GM06990 (cell line): ENCODE results near the gene ZBTB18.

Source experiments
- DNase-seq: peaks from one replicate; pipeline ENCODE4 v3.0.0-alpha.2; 2011; ENCODE audit not compliant: insufficient read length; ENCODE audit errors: extremely low read depth
- H3K27me3 ChIP-seq: replicated peaks from 2 replicates; pipeline ENCODE4 v1.6.0; 2011; ENCODE audit warnings: low read length; ENCODE audit not compliant: control insufficient read depth, insufficient read depth
- H3K36me3 ChIP-seq: 2 replicates; pipeline ENCODE4 v1.5.1; 2011; ENCODE audit warnings: low read length; ENCODE audit not compliant: control insufficient read depth, insufficient read depth
- H3K4me3 ChIP-seq: replicated peaks from 2 replicates; pipeline ENCODE4 v1.5.1; 2011; ENCODE audit warnings: low read depth, mild to moderate bottlenecking, control low read depth, low read length
- TF ChIP-seq, protein P1 (sequence below): IDR thresholded peaks from 2 replicates; pipeline ENCODE4 v1.5.1; 2011; ENCODE audit warnings: low read length, control low read depth, mild to moderate bottlenecking, inconsistent platforms; ENCODE audit not compliant: insufficient read depth, poor library complexity, severe bottlenecking

Gene ZBTB18

DNA sequence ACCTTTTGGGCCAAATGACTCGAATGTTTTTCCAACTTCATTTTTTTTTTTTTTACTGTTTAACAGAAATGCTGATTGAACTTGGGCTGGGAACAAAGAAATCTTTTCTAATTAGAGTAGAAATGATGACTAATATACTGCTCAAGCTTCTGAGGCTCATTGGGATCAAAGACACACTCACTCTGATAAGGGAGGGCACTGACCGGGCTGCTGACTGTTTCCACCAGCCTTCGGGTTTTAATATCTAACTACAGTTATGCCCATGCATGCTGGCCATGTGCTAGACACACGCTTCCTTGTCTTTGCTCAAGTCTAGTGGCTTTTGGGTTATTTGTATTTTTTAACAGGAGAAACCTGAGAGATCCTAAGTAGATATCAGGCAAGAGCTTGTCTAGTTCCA is 16.8 kb downstream of the ZBTB18 start:
- no peaks in the 10 kb centered on the region for H3K36me3 ChIP-seq
- H3K27me3 ChIP-seq, result no peaks in the 10 kb centered on the region
- DNase-seq, result no peak
- H3K4me3 ChIP-seq, result no peak overlapping the region
- TF ChIP-seq, protein P1, sequence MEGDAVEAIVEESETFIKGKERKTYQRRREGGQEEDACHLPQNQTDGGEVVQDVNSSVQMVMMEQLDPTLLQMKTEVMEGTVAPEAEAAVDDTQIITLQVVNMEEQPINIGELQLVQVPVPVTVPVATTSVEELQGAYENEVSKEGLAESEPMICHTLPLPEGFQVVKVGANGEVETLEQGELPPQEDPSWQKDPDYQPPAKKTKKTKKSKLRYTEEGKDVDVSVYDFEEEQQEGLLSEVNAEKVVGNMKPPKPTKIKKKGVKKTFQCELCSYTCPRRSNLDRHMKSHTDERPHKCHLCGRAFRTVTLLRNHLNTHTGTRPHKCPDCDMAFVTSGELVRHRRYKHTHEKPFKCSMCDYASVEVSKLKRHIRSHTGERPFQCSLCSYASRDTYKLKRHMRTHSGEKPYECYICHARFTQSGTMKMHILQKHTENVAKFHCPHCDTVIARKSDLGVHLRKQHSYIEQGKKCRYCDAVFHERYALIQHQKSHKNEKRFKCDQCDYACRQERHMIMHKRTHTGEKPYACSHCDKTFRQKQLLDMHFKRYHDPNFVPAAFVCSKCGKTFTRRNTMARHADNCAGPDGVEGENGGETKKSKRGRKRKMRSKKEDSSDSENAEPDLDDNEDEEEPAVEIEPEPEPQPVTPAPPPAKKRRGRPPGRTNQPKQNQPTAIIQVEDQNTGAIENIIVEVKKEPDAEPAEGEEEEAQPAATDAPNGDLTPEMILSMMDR, result no peak

DNA sequence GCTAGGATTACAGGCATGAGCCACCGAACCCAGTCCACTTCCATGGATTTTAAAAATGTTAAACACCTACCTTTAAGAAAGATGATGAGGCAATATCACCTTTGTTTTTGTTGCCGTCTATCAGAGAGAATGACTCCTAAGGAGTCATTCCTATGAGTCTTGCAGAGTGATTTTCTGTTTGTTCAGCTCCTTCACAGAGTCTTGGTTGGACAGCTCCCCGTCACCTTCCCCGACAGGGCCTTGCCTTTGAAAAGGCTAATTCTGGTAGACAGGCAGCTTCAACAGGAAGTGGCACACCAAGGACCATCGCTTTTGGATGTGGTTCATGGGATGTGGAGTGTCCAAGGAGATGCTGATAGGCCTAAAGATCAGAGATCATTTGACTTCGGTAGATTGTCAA is 17.5 kb downstream of the ZBTB18 start:
- DNase-seq, result no peak
- Histone ChIP-seq H3K4me3 (no peak overlapping the region), H3K36me3 (no peaks in the 10 kb centered on the region), H3K27me3 (no peaks in the 10 kb centered on the region)
- TF ChIP-seq, protein P1, result no peak

DNA sequence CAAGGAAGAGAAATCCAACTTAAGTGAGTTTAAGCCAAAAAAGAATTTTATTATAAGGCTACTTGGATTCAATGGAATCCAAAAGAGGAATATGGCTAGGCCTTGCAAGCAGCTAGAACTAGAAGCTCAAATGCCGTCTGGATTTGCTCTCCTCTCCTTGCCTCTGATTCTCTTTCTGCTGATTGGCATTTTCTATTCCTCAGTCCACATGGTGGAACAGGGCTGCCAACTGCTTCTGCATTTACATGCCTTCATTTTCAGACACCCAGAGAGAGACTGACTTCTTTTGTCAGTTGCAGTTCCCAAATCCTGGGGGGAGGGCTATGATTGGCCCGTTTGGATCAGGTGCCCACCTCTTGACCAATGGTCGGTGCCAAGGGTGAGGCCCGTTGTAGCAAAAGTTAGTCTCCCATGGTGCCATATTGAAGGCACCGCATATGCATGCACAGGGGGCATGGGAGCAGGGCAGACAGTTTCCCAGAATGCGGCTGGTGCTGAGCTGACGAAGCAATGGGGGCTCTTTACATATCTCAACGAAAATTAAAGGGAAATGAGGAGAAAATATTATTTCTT is 18.3 kb downstream of the ZBTB18 start:
- TF ChIP-seq, protein P1, result no peak
- Histone ChIP-seq H3K27me3 (no peaks in the 10 kb centered on the region), H3K36me3 (no peaks in the 10 kb centered on the region), H3K4me3 (no peak overlapping the region)
- DNase-seq, result no peak

DNA sequence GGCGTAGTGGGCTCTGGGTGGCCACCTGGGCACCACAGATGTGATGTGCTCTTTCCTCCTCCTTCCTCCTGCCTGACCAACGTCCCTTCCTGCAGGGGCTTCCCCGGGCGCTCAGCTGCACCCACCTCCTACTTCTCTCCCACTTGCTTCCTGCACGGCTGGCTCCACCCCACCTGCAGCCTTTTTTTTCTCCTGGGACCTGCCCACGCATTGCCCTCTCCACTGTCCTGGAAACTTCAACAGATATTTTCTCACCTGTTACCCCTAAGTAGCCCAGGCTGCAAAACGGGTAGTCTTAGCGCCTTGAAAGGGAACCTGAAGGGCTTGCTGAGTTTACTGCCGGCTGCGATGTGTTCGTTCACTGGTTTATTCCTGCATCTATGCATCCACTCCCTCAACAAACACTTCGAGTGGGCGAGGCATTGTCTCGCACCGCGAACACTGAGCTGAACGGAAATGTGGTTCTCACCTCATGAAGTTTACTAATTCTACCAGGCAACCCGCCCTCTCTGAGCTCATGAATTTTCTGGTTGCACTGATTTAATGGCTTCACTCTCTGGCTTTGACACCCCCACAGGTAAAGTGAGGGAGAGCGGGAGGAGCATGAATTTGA is 23.6 kb downstream of the ZBTB18 start:
- Histone ChIP-seq H3K36me3 (no peaks in the 10 kb centered on the region), H3K4me3 (peak overlapping the region; percentile 44), H3K27me3 (no peaks in the 10 kb centered on the region; the same call in 1 of the 2 replicates)
- peak; percentile 28 for DNase-seq
- TF ChIP-seq, protein P1, result no peak

DNA sequence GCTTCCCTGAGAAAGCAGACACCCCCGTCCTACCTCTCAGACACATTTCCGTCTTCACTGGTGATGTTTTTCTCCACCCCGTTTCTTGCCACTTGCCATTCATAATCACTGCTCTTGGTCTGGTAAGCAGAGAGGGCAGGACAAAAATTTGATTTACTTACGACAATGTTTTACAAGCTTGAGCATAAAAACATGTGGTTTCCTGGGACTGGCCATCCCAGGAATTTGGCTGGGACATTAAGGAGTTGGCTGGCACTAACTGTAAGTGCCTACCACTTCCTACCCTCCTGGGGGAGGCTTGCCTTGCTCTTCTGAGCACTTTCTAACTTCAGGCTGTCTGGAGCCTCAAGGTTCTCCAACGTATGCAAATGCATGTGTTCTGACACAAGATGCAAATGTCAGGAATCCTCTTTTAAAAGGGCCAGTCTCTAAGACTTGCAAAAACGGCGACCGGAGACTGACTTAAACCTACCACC is 24.2 kb downstream of the ZBTB18 start:
- Histone ChIP-seq H3K36me3 (no peaks in the 10 kb centered on the region), H3K4me3 (peak overlapping the region; percentile 44), H3K27me3 (no peaks in the 10 kb centered on the region; the same call in 1 of the 2 replicates)
- no peak for DNase-seq
- TF ChIP-seq, protein P1, result no peak
